Measurements from ENCODE around the gene WNT7B. TPM values are rescaled to one million over a fixed set of nuclear protein-coding genes. Genes with fewer than 3 reads are reported as not detected.

The WNT7B gene
- total and polyA plus RNA-seq, 2 experiments from 2014 or later = 0.10 TPM; not detected in 1

- Histone ChIP-seq H3K4me1 (ENCODE audit: insufficient read depth) (peaks cover 8% of the 10 kb centered on the region), H3K4me3 (peak overlapping the region; percentile 70), H2AFZ (peak overlapping the region; percentile 95), H3K79me2 (replicated peaks; ENCODE audit: insufficient read depth) (no peaks in the 10 kb centered on the region), H3F3A (replicated peaks; ENCODE audit: low read depth) (peaks cover 12% of the 10 kb centered on the region), H3K4me2 (peak overlapping the region; percentile 82), H3K9me2 (ENCODE audit: insufficient read depth) (no peaks in the 10 kb centered on the region), H4K20me1 (replicated peaks; ENCODE audit: insufficient read depth) (peaks cover 4% of the 10 kb centered on the region), H3K27me3 (ENCODE audit: insufficient read depth) (peaks cover 60% of the 10 kb centered on the region), H3K27ac (ENCODE audit: low read depth) (no peak overlapping the region), H3K36me3 (ENCODE audit: insufficient read depth) (no peaks in the 10 kb centered on the region)
- TF ChIP-seq REST (IDR thresholded peaks at IDR 0.05; ENCODE audit: unreplicated experiment) (no peak), ZNF114 (CRISPR knock-in tag; IDR thresholded peaks at IDR 0.05) (no peak), ZNF331 (CRISPR knock-in tag; IDR thresholded peaks at IDR 0.05; ENCODE audit: low read depth) (no peak), JUNB (IDR thresholded peaks at IDR 0.05; ENCODE audit: unreplicated experiment) (no peak), EZH2 (IDR thresholded peaks at IDR 0.05; ENCODE audit: low read depth, unreplicated experiment) (peak; percentile 84), ETS1 (IDR thresholded peaks at IDR 0.05) (no peak), ZNF462 (CRISPR knock-in tag; IDR thresholded peaks at IDR 0.05) (no peak), POLR2AphosphoS5 (IDR thresholded peaks at IDR 0.05; ENCODE audit: low read depth) (no peak), CREB1 (CRISPR knock-in tag; IDR thresholded peaks at IDR 0.05; ENCODE audit: low read depth) (no peak), STAT1 (IDR thresholded peaks at IDR 0.05; ENCODE audit: unreplicated experiment) (no peak), NANOG (IDR thresholded peaks at IDR 0.05; ENCODE audit: borderline replicate concordance) (no peak), CTCF (conservative IDR thresholded peaks at IDR 0.05; ENCODE audit: low read depth in 2 of 2) (0 out of 4 replicates have a peak, but pooled peaks of 1 of the 2 experiments have one; percentile 24)
- peaks cover 4% of the 10 kb centered on the region; the same call in 2 of the 3 replicates for H3K36me3 Mint-ChIP-seq (ENCODE audit: low read depth)
- peaks cover 43% of the 10 kb centered on the region for H3K27me3 Mint-ChIP-seq (ENCODE audit: insufficient read depth, low read depth, poor library complexity)
- H3K27ac Mint-ChIP-seq = no peak overlapping the region
- H3K4me3 Mint-ChIP-seq = peak overlapping the region; percentile 73
- no peak for DNase-seq (ENCODE audit: low spot score)
- H3K4me1 Mint-ChIP-seq = peaks cover 16% of the 10 kb centered on the region
- ATAC-seq = no peak
- peaks cover 9% of the 10 kb centered on the region for H3K9me3 Mint-ChIP-seq
These were observed 1.3 kb upstream of the WNT7B start for GRCh38 chr22:45978275-45978713.

All from GM23338 (cell line).